ENCODE data around the gene ATP13A3. TPM values are rescaled to one million over a fixed set of nuclear protein-coding genes. Genes with fewer than 3 reads are reported as not detected.

Gene ATP13A3
- total and polyA plus RNA-seq, 4 donors, result 33.6 to 257 (median 56.4) TPM

DNA sequence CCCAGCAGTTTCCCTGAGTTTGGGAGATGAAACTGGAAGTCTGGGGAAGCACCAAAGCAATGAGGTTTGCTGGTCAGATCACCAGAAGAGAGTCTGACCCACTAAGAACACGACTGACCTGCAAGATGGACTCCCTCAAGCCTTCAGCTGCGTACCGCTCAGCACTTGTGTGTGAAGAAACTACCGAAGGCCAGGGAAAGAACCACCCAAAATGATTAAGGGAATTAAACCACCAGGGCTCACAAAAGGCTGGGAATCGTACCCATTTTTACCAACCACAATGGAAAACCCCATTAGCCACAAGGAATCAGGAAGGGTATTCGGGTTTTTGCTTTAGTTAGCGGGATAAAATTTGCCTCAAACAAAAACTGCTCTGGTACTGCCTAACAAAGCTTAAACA is 21.6 kb downstream of the ATP13A3 start:
- 94% methylated on average over 7 of the region's 7 CpGs for WGBS
- TF ChIP-seq GABPA (IDR thresholded peaks at IDR 0.05 in 1 of 2, conservative IDR thresholded peaks at IDR 0.05 in 1 of 2) (no peak), YY1 (IDR thresholded peaks at IDR 0.05) (no peak), HNF4A (conservative IDR thresholded peaks at IDR 0.05) (no peak)
- no peak for DNase-seq (ENCODE audit: low spot score)
- Histone ChIP-seq H3K27ac (ENCODE audit: low read depth in 1 of 2, low read length in 2 of 2) (no peak overlapping the region), H3K4me1 (ENCODE audit: control insufficient read depth in 4 of 4, insufficient read depth in 4 of 4, low read length in 3 of 4) (peaks cover 3 to 20% (median 15%) of the 10 kb centered on the region in 4 donors), H3K4me3 (ENCODE audit: low read depth in 1 of 3, low read length in 3 of 3) (no peak overlapping the region), H3K27me3 (ENCODE audit: control insufficient read depth in 4 of 4, insufficient read depth in 4 of 4, low read length in 3 of 4) (no peaks in the 10 kb centered on the region), H3K9me3 (ENCODE audit: control insufficient read depth in 4 of 4, low read length in 3 of 4) (no peaks in the 10 kb centered on the region), H3K9ac (ENCODE audit: low read depth in 1 of 2, low read length in 2 of 2) (no peak overlapping the region), H3K36me3 (ENCODE audit: control insufficient read depth in 4 of 4, insufficient read depth in 3 of 4, low read depth in 1 of 4, low read length in 3 of 4) (peaks cover 0 to 5% (median 3%) of the 10 kb centered on the region in 4 donors)

DNA sequence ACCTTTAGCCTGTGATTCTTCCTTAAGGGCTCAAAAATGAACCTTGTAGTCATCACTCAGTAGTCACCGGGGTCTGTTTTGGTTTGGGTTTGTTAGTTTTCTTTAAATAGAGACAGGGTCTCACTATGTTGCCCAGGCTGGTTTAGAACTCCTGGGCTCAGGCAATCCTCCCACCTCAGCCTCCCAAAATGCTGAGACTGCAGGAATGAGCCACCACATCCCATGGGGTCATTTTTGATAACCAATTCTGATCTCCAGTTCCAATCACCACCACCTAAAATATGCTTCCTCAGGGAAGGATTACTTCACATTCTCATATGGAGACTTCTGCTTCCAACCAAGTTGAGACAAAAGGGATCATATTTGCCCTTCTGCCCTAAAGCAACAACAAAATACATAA is 22.1 kb downstream of the ATP13A3 start:
- no peaks in the 10 kb centered on the region for H3K9me3 ChIP-seq (ENCODE audit: control insufficient read depth in 4 of 4, low read length in 3 of 4)
- TF ChIP-seq FOXA1 (IDR thresholded peaks at IDR 0.05), result no peak
- TF ChIP-seq YY1 (IDR thresholded peaks at IDR 0.05), result no peak
- no peak for DNase-seq (ENCODE audit: low spot score)
- H3K36me3 ChIP-seq (ENCODE audit: control insufficient read depth in 4 of 4, insufficient read depth in 3 of 4, low read depth in 1 of 4, low read length in 3 of 4), result peaks cover 0 to 9% (median 5%) of the 10 kb centered on the region in 4 donors
- H3K4me1 ChIP-seq (ENCODE audit: control insufficient read depth in 4 of 4, insufficient read depth in 4 of 4, low read length in 3 of 4), result peaks cover 3 to 20% (median 15%) of the 10 kb centered on the region in 4 donors
- H3K9ac ChIP-seq (ENCODE audit: low read depth in 1 of 2, low read length in 2 of 2), result no peak overlapping the region
- no peak overlapping the region for H3K27ac ChIP-seq (ENCODE audit: low read depth in 1 of 2, low read length in 2 of 2)
- no peaks in the 10 kb centered on the region for H3K27me3 ChIP-seq (ENCODE audit: control insufficient read depth in 4 of 4, insufficient read depth in 4 of 4, low read length in 3 of 4)
- 92% methylated on average over 1 of the region's 1 CpG for WGBS
- H3K4me3 ChIP-seq (ENCODE audit: low read depth in 1 of 3, low read length in 3 of 3), result no peak overlapping the region

DNA sequence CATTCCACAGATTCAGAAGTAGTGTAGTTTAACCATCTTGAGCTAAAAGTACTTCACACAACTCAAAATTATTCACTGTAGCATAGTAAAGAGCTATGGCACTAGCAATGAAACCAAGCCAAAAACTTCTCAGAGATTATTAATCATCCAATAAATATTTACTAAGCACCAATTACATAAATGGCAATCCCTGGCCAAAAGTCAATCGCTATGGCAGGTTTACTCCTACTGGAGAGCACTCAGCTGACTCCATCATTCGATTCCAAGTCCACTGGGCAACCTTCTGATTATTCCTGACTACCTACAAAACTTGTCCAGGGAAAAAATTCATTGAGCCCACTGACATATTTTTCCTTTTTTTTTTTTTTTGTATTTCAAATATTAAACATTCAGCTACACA is 23.9 kb downstream of the ATP13A3 start:
- no peak overlapping the region for H3K4me3 ChIP-seq (ENCODE audit: low read depth in 1 of 3, low read length in 3 of 3)
- H3K27me3 ChIP-seq (ENCODE audit: control insufficient read depth in 4 of 4, insufficient read depth in 4 of 4, low read length in 3 of 4), result no peaks in the 10 kb centered on the region
- peaks cover 2 to 20% (median 15%) of the 10 kb centered on the region in 4 donors for H3K4me1 ChIP-seq (ENCODE audit: control insufficient read depth in 4 of 4, insufficient read depth in 4 of 4, low read length in 3 of 4)
- WGBS, result 42% methylated on average over 2 of the region's 2 CpGs
- H3K9me3 ChIP-seq (ENCODE audit: control insufficient read depth in 4 of 4, low read length in 3 of 4), result no peaks in the 10 kb centered on the region
- H3K36me3 ChIP-seq (ENCODE audit: control insufficient read depth in 4 of 4, insufficient read depth in 3 of 4, low read depth in 1 of 4, low read length in 3 of 4), result peaks cover 1 to 19% (median 15%) of the 10 kb centered on the region in 4 donors
- H3K27ac ChIP-seq (ENCODE audit: low read depth in 1 of 2, low read length in 2 of 2), result no peak overlapping the region
- H3K9ac ChIP-seq (ENCODE audit: low read depth in 1 of 2, low read length in 2 of 2), result no peak overlapping the region
- TF ChIP-seq, protein P1, sequence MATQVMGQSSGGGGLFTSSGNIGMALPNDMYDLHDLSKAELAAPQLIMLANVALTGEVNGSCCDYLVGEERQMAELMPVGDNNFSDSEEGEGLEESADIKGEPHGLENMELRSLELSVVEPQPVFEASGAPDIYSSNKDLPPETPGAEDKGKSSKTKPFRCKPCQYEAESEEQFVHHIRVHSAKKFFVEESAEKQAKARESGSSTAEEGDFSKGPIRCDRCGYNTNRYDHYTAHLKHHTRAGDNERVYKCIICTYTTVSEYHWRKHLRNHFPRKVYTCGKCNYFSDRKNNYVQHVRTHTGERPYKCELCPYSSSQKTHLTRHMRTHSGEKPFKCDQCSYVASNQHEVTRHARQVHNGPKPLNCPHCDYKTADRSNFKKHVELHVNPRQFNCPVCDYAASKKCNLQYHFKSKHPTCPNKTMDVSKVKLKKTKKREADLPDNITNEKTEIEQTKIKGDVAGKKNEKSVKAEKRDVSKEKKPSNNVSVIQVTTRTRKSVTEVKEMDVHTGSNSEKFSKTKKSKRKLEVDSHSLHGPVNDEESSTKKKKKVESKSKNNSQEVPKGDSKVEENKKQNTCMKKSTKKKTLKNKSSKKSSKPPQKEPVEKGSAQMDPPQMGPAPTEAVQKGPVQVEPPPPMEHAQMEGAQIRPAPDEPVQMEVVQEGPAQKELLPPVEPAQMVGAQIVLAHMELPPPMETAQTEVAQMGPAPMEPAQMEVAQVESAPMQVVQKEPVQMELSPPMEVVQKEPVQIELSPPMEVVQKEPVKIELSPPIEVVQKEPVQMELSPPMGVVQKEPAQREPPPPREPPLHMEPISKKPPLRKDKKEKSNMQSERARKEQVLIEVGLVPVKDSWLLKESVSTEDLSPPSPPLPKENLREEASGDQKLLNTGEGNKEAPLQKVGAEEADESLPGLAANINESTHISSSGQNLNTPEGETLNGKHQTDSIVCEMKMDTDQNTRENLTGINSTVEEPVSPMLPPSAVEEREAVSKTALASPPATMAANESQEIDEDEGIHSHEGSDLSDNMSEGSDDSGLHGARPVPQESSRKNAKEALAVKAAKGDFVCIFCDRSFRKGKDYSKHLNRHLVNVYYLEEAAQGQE (IDR thresholded peaks at IDR 0.05), result no peak
- TF ChIP-seq GABPA (IDR thresholded peaks at IDR 0.05 in 1 of 2, conservative IDR thresholded peaks at IDR 0.05 in 1 of 2) (no peak), HNF4A (conservative IDR thresholded peaks at IDR 0.05) (peak in 1 of 2 donors; percentile 22), JUND (IDR thresholded peaks at IDR 0.05) (no peak), NR2F2 (IDR thresholded peaks at IDR 0.05) (no peak), EGR1 (IDR thresholded peaks at IDR 0.05; ENCODE audit: low read depth in 2 of 2) (no peak)
- TF ChIP-seq, protein P2, sequence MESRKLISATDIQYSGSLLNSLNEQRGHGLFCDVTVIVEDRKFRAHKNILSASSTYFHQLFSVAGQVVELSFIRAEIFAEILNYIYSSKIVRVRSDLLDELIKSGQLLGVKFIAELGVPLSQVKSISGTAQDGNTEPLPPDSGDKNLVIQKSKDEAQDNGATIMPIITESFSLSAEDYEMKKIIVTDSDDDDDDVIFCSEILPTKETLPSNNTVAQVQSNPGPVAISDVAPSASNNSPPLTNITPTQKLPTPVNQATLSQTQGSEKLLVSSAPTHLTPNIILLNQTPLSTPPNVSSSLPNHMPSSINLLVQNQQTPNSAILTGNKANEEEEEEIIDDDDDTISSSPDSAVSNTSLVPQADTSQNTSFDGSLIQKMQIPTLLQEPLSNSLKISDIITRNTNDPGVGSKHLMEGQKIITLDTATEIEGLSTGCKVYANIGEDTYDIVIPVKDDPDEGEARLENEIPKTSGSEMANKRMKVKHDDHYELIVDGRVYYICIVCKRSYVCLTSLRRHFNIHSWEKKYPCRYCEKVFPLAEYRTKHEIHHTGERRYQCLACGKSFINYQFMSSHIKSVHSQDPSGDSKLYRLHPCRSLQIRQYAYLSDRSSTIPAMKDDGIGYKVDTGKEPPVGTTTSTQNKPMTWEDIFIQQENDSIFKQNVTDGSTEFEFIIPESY (IDR thresholded peaks at IDR 0.05), result no peak
- DNase-seq (ENCODE audit: low spot score), result no peak
